NCI-H748 treated with DMSO at 0.1 percent for 48 hours (cell line): ENCODE data around the gene ACTL10.

Experiments used
- DNase-seq: peaks from one replicate; lab custom pipeline; 2025; lab: John Stamatoyannopoulos, UW

ACTL10 gene

GRCh38 chr20:33649201-33649681 lies 17.5 kb upstream of the ACTL10 start:
- DNase-seq, result no peak

DNA sequence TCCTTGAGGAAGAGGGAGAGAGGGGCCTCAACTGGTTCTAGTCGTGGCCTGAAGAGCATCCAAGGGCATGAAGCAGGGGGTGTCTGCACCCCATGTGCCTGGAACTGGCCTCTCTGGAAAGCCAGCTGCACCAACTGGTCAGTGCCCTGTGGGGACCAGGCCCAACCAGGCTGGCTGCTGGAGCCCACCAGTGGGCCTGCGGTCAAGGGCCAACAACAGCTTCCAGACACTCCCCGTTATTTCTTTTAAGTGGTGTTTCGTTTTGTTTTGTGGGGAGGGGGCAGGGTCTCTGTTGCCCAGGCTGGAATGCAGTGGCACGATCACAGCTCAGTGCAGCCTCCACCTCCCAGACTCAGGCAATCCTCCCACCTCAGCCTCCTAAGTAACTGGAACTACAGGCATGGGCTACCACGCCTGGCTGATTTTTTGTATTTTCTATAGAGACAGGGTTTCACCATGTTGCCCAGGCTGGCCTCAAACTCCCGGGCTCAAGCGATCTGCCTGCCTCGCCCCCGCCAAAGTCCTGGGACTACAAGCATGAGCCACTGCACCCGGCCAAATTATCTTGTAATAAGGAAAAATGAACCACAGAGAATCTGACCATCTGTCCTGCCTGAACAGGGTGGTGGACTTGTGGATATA lies 16.5 kb upstream of the ACTL10 start:
- no peak for DNase-seq

DNA sequence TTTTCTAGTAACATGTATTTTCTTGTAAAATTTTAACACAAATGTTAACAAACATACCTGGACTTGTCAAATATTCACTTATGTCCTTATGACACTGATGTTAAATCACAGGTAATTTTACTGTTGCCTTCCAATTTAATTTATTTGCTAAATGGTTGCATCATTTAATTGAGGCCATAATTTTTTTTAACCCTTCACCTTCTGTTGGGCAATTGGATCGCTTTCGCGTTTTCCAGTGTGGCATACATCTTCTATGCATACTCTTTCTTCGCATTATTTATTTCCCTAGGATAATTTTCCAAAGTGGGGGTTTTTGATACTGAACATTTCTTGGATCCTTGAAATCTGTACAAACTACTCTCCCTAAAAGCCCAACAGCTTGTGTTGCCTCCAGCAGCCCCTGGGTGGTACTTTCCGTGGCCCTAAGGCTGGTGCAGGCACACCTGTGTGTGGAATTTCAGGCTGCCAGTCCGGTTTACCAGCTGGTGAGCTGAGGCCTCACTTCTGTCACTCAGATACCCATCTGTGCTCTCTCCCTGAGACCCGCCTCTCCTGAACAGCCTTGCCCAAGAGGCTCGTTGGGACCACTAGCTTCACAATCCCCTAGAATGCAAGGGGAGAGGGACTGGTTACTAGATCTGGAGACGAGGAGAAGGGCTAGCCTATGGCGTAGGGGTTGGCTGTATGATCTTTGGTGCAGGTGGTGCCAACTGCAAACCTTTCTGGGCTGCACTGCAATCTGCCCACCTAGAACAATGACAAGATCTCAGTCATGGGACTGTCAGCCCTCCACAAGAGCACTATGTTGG lies 15.8 kb upstream of the ACTL10 start:
- no peak for DNase-seq

- no peak for DNase-seq
Observed at GRCh38 chr20:33651562-33652048, 15.1 kb upstream of the ACTL10 start.

GRCh38 chr20:33653218-33653899 lies 13.4 kb upstream of the ACTL10 start:
- DNase-seq, result peak; percentile 71

GRCh38 chr20:33653900-33654596 lies 12.7 kb upstream of the ACTL10 start:
- peak; percentile 97 for DNase-seq

- DNase-seq, result no peak
Observed at GRCh38 chr20:33654680-33655161, 12.0 kb upstream of the ACTL10 start.

- no peak for DNase-seq
Observed at GRCh38 chr20:33655164-33655563, 11.6 kb upstream of the ACTL10 start.

GRCh38 chr20:33656010-33656782 lies 10.5 kb upstream of the ACTL10 start:
- no peak for DNase-seq

GRCh38 chr20:33656783-33657703 lies 9.7 kb upstream of the ACTL10 start:
- DNase-seq, result no peak

DNA sequence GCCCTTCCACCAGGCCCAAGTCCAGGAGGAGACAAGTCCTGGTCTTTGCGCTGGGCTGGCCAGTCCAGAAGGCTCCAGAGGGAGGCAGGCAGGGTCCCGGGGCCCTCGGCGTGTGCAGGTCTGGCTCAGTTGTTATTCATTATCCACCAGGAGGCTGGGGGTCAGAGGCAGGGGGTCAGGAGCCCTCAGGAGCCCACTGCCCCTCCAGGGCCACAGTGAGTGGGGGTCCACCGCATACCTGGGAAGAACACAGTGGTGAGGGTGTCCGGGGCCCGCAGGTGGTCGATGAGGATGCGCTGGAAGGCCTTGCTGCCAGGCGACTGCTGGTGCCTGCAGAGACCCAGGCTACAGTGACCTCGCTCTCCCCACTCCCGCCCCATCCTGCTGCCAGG lies 9.0 kb upstream of the ACTL10 start:
- DNase-seq, result no peak

- DNase-seq, result no peak
Observed at GRCh38 chr20:33658510-33658909, 8.2 kb upstream of the ACTL10 start.

GRCh38 chr20:33658929-33659328 lies 7.8 kb upstream of the ACTL10 start:
- DNase-seq, result no peak

DNA sequence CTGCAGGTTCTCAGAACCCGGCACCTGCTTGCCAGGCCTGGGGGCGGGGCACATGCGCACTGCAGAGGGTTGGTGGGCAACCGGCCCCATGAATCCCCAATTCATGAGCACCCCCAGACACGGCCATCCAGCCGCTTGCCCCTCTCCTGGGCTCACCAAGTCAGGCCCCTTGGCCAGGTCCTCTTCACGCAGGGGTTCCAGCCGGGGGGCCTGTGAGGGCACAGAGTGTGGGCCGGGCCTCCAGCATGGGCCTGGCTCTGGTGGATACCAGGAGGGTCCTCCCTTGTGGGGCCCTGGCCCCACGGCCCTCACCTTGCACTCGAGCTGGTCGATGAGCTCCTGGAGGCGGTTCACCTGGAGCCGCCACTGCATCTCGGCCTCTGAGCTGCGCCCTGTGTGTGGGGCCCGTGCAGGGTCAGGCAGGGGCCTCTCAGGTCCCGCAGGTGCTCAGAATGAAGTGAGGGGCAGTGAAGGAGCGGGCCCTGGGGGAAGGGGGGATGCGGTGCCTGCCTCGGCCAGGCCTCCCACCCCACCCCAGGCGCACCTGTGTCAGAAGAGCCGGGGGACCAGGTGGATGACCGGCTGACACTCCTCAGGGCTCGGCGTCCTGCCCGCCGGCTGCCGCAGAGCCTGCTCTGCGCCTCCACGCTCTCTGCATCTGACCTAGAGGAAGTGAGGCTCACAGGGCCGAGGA lies 7.3 kb upstream of the ACTL10 start:
- no peak for DNase-seq

- DNase-seq, result no peak
Observed at GRCh38 chr20:33660035-33660684, 6.6 kb upstream of the ACTL10 start.

GRCh38 chr20:33660685-33661058 lies 6.1 kb upstream of the ACTL10 start:
- no peak for DNase-seq

DNA sequence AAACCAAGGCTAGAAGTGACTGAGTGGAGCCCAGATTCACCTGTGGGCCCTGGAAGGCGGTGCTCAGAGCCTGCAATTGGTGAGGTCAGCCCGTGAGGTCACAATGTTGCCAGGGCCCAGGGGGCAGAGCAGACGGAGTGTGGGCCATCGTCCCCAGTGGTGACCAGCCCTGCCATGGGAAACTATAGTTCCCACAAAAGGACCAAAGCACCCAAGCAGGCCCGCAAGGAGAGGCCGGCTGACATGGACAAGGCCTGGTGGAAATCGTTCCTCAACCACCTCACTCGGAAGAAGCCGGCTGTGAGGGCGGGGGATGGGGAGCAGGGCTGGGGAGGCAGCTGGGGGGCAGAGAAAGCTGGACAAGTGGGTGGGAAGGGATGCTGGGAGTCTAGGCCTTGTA lies 4.6 kb upstream of the ACTL10 start, which contains the start of gene C20orf144:
TSS of gene C20orf144 (plus strand) at position 156 of the 400 bp plus-strand sequence. CDS start at position 175, 19 bp downstream.
- DNase-seq, result no peak

GRCh38 chr20:33663161-33664084 lies 3.3 kb upstream of the ACTL10 start:
- peak; percentile 49 for DNase-seq
